Measurements from ENCODE around the gene LMO2. TPM values are rescaled to one million over a fixed set of nuclear protein-coding genes. Genes with fewer than 3 reads are reported as not detected.

LMO2 gene
- total and polyA plus RNA-seq, 4 donors: 1.5 to 81.9 (median 6.0) TPM

DNA sequence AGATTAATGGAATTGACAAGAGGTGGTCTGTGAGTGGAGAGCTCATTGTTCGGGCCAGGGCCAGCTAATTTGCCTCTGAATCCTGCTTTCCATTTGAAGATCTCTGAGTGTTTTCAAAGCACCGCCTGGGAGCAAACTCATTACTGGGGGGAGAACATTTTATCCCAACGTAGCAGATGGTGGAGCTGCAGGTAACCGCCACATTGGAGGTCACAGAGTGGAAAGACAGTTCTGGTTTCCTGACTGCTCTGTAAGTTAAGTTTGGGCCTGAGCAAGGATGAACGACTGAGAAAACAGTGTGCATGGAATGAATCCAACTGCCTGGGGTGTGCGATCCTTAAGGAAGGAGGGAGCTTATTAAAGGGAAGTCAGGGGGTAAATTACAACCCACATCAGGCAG lies 30.5 kb downstream of the LMO2 start:
- Histone ChIP-seq H3K27me3 (ENCODE audit: control insufficient read depth in 4 of 4, insufficient read depth in 4 of 4, low read length in 3 of 4) (no peaks in the 10 kb centered on the region), H3K9ac (ENCODE audit: low read depth in 1 of 2, low read length in 2 of 2) (no peak overlapping the region), H3K4me1 (ENCODE audit: control insufficient read depth in 4 of 4, insufficient read depth in 4 of 4, low read length in 3 of 4) (peaks cover 0 to 10% (median 2%) of the 10 kb centered on the region in 4 donors), H3K4me3 (ENCODE audit: low read depth in 1 of 3, low read length in 3 of 3) (no peak overlapping the region), H3K9me3 (ENCODE audit: control insufficient read depth in 4 of 4, low read length in 3 of 4) (no peaks in the 10 kb centered on the region), H3K27ac (ENCODE audit: low read depth in 1 of 2, low read length in 2 of 2) (no peak overlapping the region), H3K36me3 (ENCODE audit: control insufficient read depth in 4 of 4, insufficient read depth in 3 of 4, low read depth in 1 of 4, low read length in 3 of 4) (no peaks in the 10 kb centered on the region)
- 70% methylated on average over 6 of the region's 6 CpGs for WGBS
- TF ChIP-seq FOXA2 (IDR thresholded peaks at IDR 0.05) (no peak), SP1 (IDR thresholded peaks at IDR 0.05) (no peak), RXRA (IDR thresholded peaks at IDR 0.05) (no peak), YY1 (IDR thresholded peaks at IDR 0.05) (no peak)
- TF ChIP-seq, protein P1, sequence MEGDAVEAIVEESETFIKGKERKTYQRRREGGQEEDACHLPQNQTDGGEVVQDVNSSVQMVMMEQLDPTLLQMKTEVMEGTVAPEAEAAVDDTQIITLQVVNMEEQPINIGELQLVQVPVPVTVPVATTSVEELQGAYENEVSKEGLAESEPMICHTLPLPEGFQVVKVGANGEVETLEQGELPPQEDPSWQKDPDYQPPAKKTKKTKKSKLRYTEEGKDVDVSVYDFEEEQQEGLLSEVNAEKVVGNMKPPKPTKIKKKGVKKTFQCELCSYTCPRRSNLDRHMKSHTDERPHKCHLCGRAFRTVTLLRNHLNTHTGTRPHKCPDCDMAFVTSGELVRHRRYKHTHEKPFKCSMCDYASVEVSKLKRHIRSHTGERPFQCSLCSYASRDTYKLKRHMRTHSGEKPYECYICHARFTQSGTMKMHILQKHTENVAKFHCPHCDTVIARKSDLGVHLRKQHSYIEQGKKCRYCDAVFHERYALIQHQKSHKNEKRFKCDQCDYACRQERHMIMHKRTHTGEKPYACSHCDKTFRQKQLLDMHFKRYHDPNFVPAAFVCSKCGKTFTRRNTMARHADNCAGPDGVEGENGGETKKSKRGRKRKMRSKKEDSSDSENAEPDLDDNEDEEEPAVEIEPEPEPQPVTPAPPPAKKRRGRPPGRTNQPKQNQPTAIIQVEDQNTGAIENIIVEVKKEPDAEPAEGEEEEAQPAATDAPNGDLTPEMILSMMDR (IDR thresholded peaks at IDR 0.05; ENCODE audit: low read depth, low read length, missing input control): no peak
- TF ChIP-seq, protein P2, sequence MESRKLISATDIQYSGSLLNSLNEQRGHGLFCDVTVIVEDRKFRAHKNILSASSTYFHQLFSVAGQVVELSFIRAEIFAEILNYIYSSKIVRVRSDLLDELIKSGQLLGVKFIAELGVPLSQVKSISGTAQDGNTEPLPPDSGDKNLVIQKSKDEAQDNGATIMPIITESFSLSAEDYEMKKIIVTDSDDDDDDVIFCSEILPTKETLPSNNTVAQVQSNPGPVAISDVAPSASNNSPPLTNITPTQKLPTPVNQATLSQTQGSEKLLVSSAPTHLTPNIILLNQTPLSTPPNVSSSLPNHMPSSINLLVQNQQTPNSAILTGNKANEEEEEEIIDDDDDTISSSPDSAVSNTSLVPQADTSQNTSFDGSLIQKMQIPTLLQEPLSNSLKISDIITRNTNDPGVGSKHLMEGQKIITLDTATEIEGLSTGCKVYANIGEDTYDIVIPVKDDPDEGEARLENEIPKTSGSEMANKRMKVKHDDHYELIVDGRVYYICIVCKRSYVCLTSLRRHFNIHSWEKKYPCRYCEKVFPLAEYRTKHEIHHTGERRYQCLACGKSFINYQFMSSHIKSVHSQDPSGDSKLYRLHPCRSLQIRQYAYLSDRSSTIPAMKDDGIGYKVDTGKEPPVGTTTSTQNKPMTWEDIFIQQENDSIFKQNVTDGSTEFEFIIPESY (IDR thresholded peaks at IDR 0.05): no peak
- DNase-seq (ENCODE audit: low spot score): no peak

DNA sequence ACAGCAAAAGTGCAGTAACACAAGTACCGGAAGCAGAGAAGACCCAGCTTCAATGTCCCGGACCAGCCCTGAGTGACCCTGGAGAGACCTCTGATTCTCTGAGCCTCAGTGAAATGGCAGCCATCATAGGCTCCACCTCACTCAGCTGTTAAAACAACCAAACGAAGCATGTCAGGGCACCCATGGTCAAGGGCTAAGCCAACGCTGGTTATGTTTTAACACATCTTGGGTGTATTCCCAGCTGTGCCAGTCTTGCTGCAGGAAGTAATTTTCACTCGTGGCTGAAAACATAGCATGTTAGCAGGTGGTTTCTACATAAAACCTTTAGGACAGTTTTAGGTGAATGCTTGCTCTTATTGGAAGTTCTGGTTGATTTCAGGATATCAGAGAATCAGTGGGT lies 30.9 kb downstream of the LMO2 start:
- no peaks in the 10 kb centered on the region for H3K36me3 ChIP-seq (ENCODE audit: control insufficient read depth in 4 of 4, insufficient read depth in 3 of 4, low read depth in 1 of 4, low read length in 3 of 4)
- no peak overlapping the region for H3K4me3 ChIP-seq (ENCODE audit: low read depth in 1 of 3, low read length in 3 of 3)
- H3K27me3 ChIP-seq (ENCODE audit: control insufficient read depth in 4 of 4, insufficient read depth in 4 of 4, low read length in 3 of 4): no peaks in the 10 kb centered on the region
- H3K27ac ChIP-seq (ENCODE audit: low read depth in 1 of 2, low read length in 2 of 2): peak overlapping the region in 1 of 2 donors; percentile 23
- peaks cover 0 to 10% (median 2%) of the 10 kb centered on the region in 4 donors for H3K4me1 ChIP-seq (ENCODE audit: control insufficient read depth in 4 of 4, insufficient read depth in 4 of 4, low read length in 3 of 4)
- WGBS: 34% methylated on average over 5 of the region's 5 CpGs
- DNase-seq (ENCODE audit: low spot score): no peak
- TF ChIP-seq SP1 (IDR thresholded peaks at IDR 0.05) (peak; percentile 36), YY1 (IDR thresholded peaks at IDR 0.05) (peak; percentile 88), FOXA2 (IDR thresholded peaks at IDR 0.05) (no peak), RXRA (IDR thresholded peaks at IDR 0.05) (peak in 1 of 2 donors; percentile 22), RAD21 (IDR thresholded peaks at IDR 0.05) (peak in 1 of 2 donors; percentile 28), HNF4G (IDR thresholded peaks at IDR 0.05) (no peak), JUND (IDR thresholded peaks at IDR 0.05) (no peak), HNF4A (conservative IDR thresholded peaks at IDR 0.05) (peak; percentile 16 to 20), TAF1 (conservative IDR thresholded peaks at IDR 0.05) (no peak), GABPA (IDR thresholded peaks at IDR 0.05 in 1 of 2, conservative IDR thresholded peaks at IDR 0.05 in 1 of 2) (no peak), NR2F2 (IDR thresholded peaks at IDR 0.05) (no peak), FOXA1 (IDR thresholded peaks at IDR 0.05) (no peak), EGR1 (IDR thresholded peaks at IDR 0.05; ENCODE audit: low read depth in 2 of 2) (no peak)
- TF ChIP-seq, protein P3, sequence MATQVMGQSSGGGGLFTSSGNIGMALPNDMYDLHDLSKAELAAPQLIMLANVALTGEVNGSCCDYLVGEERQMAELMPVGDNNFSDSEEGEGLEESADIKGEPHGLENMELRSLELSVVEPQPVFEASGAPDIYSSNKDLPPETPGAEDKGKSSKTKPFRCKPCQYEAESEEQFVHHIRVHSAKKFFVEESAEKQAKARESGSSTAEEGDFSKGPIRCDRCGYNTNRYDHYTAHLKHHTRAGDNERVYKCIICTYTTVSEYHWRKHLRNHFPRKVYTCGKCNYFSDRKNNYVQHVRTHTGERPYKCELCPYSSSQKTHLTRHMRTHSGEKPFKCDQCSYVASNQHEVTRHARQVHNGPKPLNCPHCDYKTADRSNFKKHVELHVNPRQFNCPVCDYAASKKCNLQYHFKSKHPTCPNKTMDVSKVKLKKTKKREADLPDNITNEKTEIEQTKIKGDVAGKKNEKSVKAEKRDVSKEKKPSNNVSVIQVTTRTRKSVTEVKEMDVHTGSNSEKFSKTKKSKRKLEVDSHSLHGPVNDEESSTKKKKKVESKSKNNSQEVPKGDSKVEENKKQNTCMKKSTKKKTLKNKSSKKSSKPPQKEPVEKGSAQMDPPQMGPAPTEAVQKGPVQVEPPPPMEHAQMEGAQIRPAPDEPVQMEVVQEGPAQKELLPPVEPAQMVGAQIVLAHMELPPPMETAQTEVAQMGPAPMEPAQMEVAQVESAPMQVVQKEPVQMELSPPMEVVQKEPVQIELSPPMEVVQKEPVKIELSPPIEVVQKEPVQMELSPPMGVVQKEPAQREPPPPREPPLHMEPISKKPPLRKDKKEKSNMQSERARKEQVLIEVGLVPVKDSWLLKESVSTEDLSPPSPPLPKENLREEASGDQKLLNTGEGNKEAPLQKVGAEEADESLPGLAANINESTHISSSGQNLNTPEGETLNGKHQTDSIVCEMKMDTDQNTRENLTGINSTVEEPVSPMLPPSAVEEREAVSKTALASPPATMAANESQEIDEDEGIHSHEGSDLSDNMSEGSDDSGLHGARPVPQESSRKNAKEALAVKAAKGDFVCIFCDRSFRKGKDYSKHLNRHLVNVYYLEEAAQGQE (IDR thresholded peaks at IDR 0.05): peak; percentile 37
- TF ChIP-seq, protein P4, sequence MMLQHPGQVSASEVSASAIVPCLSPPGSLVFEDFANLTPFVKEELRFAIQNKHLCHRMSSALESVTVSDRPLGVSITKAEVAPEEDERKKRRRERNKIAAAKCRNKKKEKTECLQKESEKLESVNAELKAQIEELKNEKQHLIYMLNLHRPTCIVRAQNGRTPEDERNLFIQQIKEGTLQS (IDR thresholded peaks at IDR 0.05): no peak
- TF ChIP-seq, protein P1 (IDR thresholded peaks at IDR 0.05; ENCODE audit: low read depth, low read length, missing input control): no peak
- TF ChIP-seq, protein P5, sequence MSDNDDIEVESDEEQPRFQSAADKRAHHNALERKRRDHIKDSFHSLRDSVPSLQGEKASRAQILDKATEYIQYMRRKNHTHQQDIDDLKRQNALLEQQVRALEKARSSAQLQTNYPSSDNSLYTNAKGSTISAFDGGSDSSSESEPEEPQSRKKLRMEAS (IDR thresholded peaks at IDR 0.05): peak; percentile 65
- TF ChIP-seq, protein P2 (IDR thresholded peaks at IDR 0.05): no peak
- no peaks in the 10 kb centered on the region for H3K9me3 ChIP-seq (ENCODE audit: control insufficient read depth in 4 of 4, low read length in 3 of 4)
- H3K9ac ChIP-seq (ENCODE audit: low read depth in 1 of 2, low read length in 2 of 2): no peak overlapping the region

Measured in liver (tissue), 9 donors.